ENCODE results near the gene IL26.

DNA sequence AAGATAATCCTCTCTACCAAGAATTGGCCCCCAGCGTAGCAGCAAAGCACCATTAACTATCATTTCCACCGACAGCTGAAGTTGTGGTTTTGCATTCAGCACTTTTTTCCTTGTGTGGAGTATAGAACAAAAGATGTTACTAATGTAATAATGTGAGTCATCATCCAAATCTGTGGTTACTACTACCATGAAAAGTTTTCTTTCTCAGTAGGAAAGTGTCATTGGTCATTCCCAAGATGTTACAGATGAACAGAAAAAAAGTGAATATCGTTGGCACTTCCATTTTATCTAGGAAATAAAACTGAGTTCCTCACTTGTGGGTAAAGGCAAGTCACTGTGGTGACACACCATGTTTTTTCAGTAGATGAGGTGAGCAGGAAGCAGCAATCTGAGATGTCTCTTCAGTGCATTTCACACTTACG lies 35.8 kb downstream of the IL26 start:
- TF ChIP-seq, protein P1, sequence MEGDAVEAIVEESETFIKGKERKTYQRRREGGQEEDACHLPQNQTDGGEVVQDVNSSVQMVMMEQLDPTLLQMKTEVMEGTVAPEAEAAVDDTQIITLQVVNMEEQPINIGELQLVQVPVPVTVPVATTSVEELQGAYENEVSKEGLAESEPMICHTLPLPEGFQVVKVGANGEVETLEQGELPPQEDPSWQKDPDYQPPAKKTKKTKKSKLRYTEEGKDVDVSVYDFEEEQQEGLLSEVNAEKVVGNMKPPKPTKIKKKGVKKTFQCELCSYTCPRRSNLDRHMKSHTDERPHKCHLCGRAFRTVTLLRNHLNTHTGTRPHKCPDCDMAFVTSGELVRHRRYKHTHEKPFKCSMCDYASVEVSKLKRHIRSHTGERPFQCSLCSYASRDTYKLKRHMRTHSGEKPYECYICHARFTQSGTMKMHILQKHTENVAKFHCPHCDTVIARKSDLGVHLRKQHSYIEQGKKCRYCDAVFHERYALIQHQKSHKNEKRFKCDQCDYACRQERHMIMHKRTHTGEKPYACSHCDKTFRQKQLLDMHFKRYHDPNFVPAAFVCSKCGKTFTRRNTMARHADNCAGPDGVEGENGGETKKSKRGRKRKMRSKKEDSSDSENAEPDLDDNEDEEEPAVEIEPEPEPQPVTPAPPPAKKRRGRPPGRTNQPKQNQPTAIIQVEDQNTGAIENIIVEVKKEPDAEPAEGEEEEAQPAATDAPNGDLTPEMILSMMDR (IDR thresholded peaks at IDR 0.05; ENCODE audit: low read depth, low read length): no peak
- TF ChIP-seq POLR2A (IDR thresholded peaks at IDR 0.05; ENCODE audit: extremely low read depth, insufficient read length): no peak
